ENCODE data around the gene VPS13C.
"Not testable (repeated sequence)": the region's sequence is repeated elsewhere in the genome, so short reads cannot be mapped to it uniquely, and the experiment has no call there.

The VPS13C gene

GRCh38 chr15:62068810-62069167 is 8.5 kb upstream of the VPS13C start:
- DNase-seq, result no peak

GRCh38 chr15:62068071-62068809 is 8.0 kb upstream of the VPS13C start:
- peak in 1 of 2 experiments; percentile 51 for DNase-seq

- no peak for DNase-seq
Measured at GRCh38 chr15:62067448-62068044, 7.3 kb upstream of the VPS13C start.

- DNase-seq, result peak; percentile 88 to 97
Measured at GRCh38 chr15:62066663-62067447, 6.6 kb upstream of the VPS13C start, which contains the start of gene C2CD4A. TSS of gene C2CD4A (plus strand) at chr15:62066977. CDS start at chr15:62067614, 637 bp downstream.

- no peak for DNase-seq
Measured at GRCh38 chr15:62063825-62064635, 3.8 kb upstream of the VPS13C start.

- no peak for DNase-seq
Measured at GRCh38 chr15:62060896-62061280, 641 bp upstream of the VPS13C start.

- DNase-seq, result peak; percentile 52 to 58
Measured at GRCh38 chr15:62059816-62060112, 483 bp downstream of the VPS13C start.

GRCh38 chr15:62059108-62059815 is 985 bp downstream of the VPS13C start:
- DNase-seq, result no peak

GRCh38 chr15:62058327-62059028 is 1.8 kb downstream of the VPS13C start:
- no peak for DNase-seq

- DNase-seq, result no peak
Measured at GRCh38 chr15:62057341-62057980, 2.8 kb downstream of the VPS13C start.

- DNase-seq, result no peak
Measured at GRCh38 chr15:62054979-62055378, 5.3 kb downstream of the VPS13C start.

- no peak for DNase-seq
Measured at GRCh38 chr15:62053439-62054085, 6.7 kb downstream of the VPS13C start.

GRCh38 chr15:62052713-62053112 is 7.5 kb downstream of the VPS13C start:
- DNase-seq, result no peak

GRCh38 chr15:62051166-62051565 is 9.1 kb downstream of the VPS13C start:
- no peak for DNase-seq

- DNase-seq, result no peak
Measured at GRCh38 chr15:62050115-62050514, 10.1 kb downstream of the VPS13C start.

GRCh38 chr15:62048254-62048653 is 12.0 kb downstream of the VPS13C start:
- not testable (repeated sequence) for DNase-seq

- DNase-seq, result no peak
Measured at GRCh38 chr15:62047282-62047827, 12.9 kb downstream of the VPS13C start.

- DNase-seq, result no peak
Measured at GRCh38 chr15:62046078-62046743, 14.0 kb downstream of the VPS13C start.

- no peak for DNase-seq
Measured at GRCh38 chr15:62035256-62035924, 24.9 kb downstream of the VPS13C start.

Measured in SHP77 (cell line).